Measurements from ENCODE around the gene USP30. TPM values are rescaled to one million over a fixed set of nuclear protein-coding genes. Genes with fewer than 3 reads are reported as not detected.

The USP30 gene
- total and polyA plus RNA-seq, 9 of the 15 experiments (the other 6 are each of a cell fraction or from before 2014, with no cell fraction given), result 1.4 to 15.2 (median 7.0) TPM

- no peak for TF ChIP-seq RBBP5 (IDR thresholded peaks at IDR 0.05; ENCODE audit: borderline replicate concordance, insufficient read depth, low read length, poor library complexity, severe bottlenecking)
- TF ChIP-seq BCL6 (CRISPR knock-in tag; IDR thresholded peaks at IDR 0.05), result no peak
- no peak for TF ChIP-seq ZNF592 (IDR thresholded peaks at IDR 0.05)
- TF ChIP-seq IRF1 (CRISPR knock-in tag; IDR thresholded peaks at IDR 0.05; ENCODE audit: borderline replicate concordance), result no peak
- TF ChIP-seq ZMIZ1 (IDR thresholded peaks at IDR 0.05; ENCODE audit: low read depth in 2 of 2, low read length in 2 of 2), result no peak
- no peak for TF ChIP-seq TGIF2 (CRISPR knock-in tag; IDR thresholded peaks at IDR 0.05)
- TF ChIP-seq TFAM (CRISPR knock-in tag; conservative IDR thresholded peaks at IDR 0.05), result no peak
- TF ChIP-seq SREBF1 (IDR thresholded peaks at IDR 0.05; ENCODE audit: borderline replicate concordance, low read depth, low read length), result no peak
- no peak for TF ChIP-seq ZNF695 (CRISPR knock-in tag; IDR thresholded peaks at IDR 0.05)
- TF ChIP-seq DEAF1 (CRISPR knock-in tag; IDR thresholded peaks at IDR 0.05), result no peak
These were observed 68.2 kb downstream of the USP30 start (continued) for GRCh38 chr12:109120557-109120956.

All from K562 (cell line).